Mesendoderm (in vitro differentiated cells): Measurements from ENCODE around the gene DBNDD1. TPM values are rescaled to one million over a fixed set of nuclear protein-coding genes. Genes with fewer than 3 reads are reported as not detected.
"Not testable (repeated sequence)": the region's sequence is repeated elsewhere in the genome, so short reads cannot be mapped to it uniquely, and the experiment has no call there.

Experiments used
- DNase-seq: peaks from one replicate; pipeline ENCODE4 v3.0.0; 2013
- H2AK5ac ChIP-seq: 2 replicates; pipeline ENCODE4 v1.6.1; 2013; ENCODE audit warnings: low read length, inconsistent platforms
- H2BK120ac ChIP-seq: 2 replicates; pipeline ENCODE4 v1.6.1; 2013; ENCODE audit warnings: low read depth, mild to moderate bottlenecking, low read length, moderate library complexity, mixed read lengths
- H2BK15ac ChIP-seq: replicated peaks from 2 replicates; pipeline ENCODE4 v1.6.1; 2013; ENCODE audit warnings: low read depth, mild to moderate bottlenecking, moderate library complexity
- H2BK5ac ChIP-seq: 2 replicates; pipeline ENCODE4 v1.6.1; 2013; ENCODE audit warnings: low read length, inconsistent platforms
- H3K18ac ChIP-seq: 2 replicates; pipeline ENCODE4 v1.6.1; 2013; ENCODE audit warnings: mild to moderate bottlenecking, low read length, mixed read lengths
- H3K23ac ChIP-seq: one replicate; pipeline ENCODE4 v1.6.1; 2013; ENCODE audit warnings: low read length
- H3K27ac ChIP-seq: 2 replicates; pipeline ENCODE4 v1.5.1; 2013; ENCODE audit warnings: low read depth, mild to moderate bottlenecking, inconsistent platforms, low read length, moderate library complexity
- H3K27me3 ChIP-seq: 2 replicates; pipeline ENCODE4 v1.6.1; 2013; ENCODE audit warnings: low read length, control low read depth, mild to moderate bottlenecking, inconsistent platforms; ENCODE audit not compliant: insufficient read depth, poor library complexity
- H3K36me3 ChIP-seq: 2 replicates; pipeline ENCODE4 v1.6.1; 2013; ENCODE audit warnings: low read length, inconsistent platforms; ENCODE audit not compliant: control insufficient read depth, insufficient read depth
- H3K4ac ChIP-seq: one replicate; pipeline ENCODE4 v1.6.1; 2013; ENCODE audit warnings: low read depth, mild to moderate bottlenecking, low read length, moderate library complexity
- H3K4me1 ChIP-seq: 2 replicates; pipeline ENCODE4 v1.6.1; 2013; ENCODE audit warnings: low read depth, low read length, inconsistent platforms; ENCODE audit not compliant: control insufficient read depth
- H3K4me2 ChIP-seq: 2 replicates; pipeline ENCODE4 v1.6.1; 2013; ENCODE audit warnings: low read length
- H3K4me3 ChIP-seq: 2 replicates; pipeline ENCODE4 v1.5.1; 2013; ENCODE audit warnings: mild to moderate bottlenecking, low read length
- H3K56ac ChIP-seq: one replicate; pipeline ENCODE4 v1.6.1; 2013; ENCODE audit warnings: low read length
- H3K79me1 ChIP-seq: 2 replicates; pipeline ENCODE4 v1.6.1; 2013; ENCODE audit warnings: low read length, inconsistent platforms
- H3K79me2 ChIP-seq: 2 replicates; pipeline ENCODE4 v1.6.1; 2013; ENCODE audit warnings: mild to moderate bottlenecking, low read length; ENCODE audit not compliant: control insufficient read depth, insufficient read depth
- H3K9ac ChIP-seq: 2 replicates; pipeline ENCODE4 v1.6.1; 2013; ENCODE audit warnings: low read length, inconsistent platforms
- H4K5ac ChIP-seq: one replicate; pipeline ENCODE4 v1.6.1; 2013; ENCODE audit warnings: low read length
- H4K8ac ChIP-seq: one replicate; pipeline ENCODE4 v1.6.1; 2013; ENCODE audit warnings: low read depth, mild to moderate bottlenecking, control low read depth, low read length, moderate library complexity
- WGBS: extraction: QIAGEN DNeasy Blood & Tissue Kit; methylation state at CpG from one replicate; pipeline ENCODE4 v1.1.7; 2013; ENCODE audit warnings: low lambda C conversion rate, missing lambda C conversion rate; ENCODE audit not compliant: insufficient coverage; ENCODE audit errors: extremely low coverage; 5-methylcytosine and 5-hydroxymethylcytosine counted together
- polyA plus RNA-seq, 2 experiments: library from polyadenylated mRNA; stranded (reverse); fragments of 200-250 nt; gene quantifications; one replicate each; pipeline ENCODE4 v1.2.3, GENCODE V29; 2013

DBNDD1 gene
- 28.4 TPM for polyA plus RNA-seq (2013, experiment 1 of 2)
- polyA plus RNA-seq (2013, experiment 2 of 2): 30.0 TPM

- Histone ChIP-seq H3K4ac (peak within 1 kb of the TSS; percentile 26), H2BK15ac (no peak within 1 kb of the TSS), H3K9ac (peak within 1 kb of the TSS; percentile 77), H3K27me3 (no peaks in the 10 kb centered on the region), H3K4me1 (peaks cover 2% of the 10 kb centered on the region), H3K18ac (peak within 1 kb of the TSS; percentile 75), H3K23ac (no peak within 1 kb of the TSS), H3K56ac (peak within 1 kb of the TSS; percentile 88), H4K5ac (no peak within 1 kb of the TSS), H2BK5ac (no peak within 1 kb of the TSS), H3K27ac (no peak within 1 kb of the TSS), H3K79me2 (no peaks in the 10 kb centered on the region), H2BK120ac (no peak within 1 kb of the TSS), H3K4me3 (peak within 1 kb of the TSS; percentile 55), H3K4me2 (peak within 1 kb of the TSS; percentile 64), H4K8ac (peak within 1 kb of the TSS; percentile 7), H3K36me3 (no peaks in the 10 kb centered on the region), H2AK5ac (no peak within 1 kb of the TSS), H3K79me1 (no peaks in the 10 kb centered on the region)
- WGBS: no CpG with 5 or more reads among the region's 103 CpGs
- peak; percentile 32 for DNase-seq
Observed at GRCh38 chr16:90018652-90019542, at the start of gene DBNDD1. Gene DBNDD1 (minus strand): TSS chr16:90019456. CDS start chr16:90019341, 115 bp downstream.

- H3K23ac ChIP-seq: no peak overlapping the region
Observed at GRCh38 chr16:90061437-90061836, 42.2 kb upstream of the DBNDD1 start.

GRCh38 chr16:90057738-90058173 lies 38.5 kb upstream of the DBNDD1 start:
- DNase-seq: no peak
- H3K9ac ChIP-seq: no peak overlapping the region
- H4K5ac ChIP-seq: no peak overlapping the region
- H2BK15ac ChIP-seq: no peak overlapping the region
- no peak overlapping the region for H3K27ac ChIP-seq
- no peak overlapping the region for H3K4me3 ChIP-seq
- H2BK5ac ChIP-seq: no peak overlapping the region
- H3K18ac ChIP-seq: no peak overlapping the region
- no peak overlapping the region for H3K23ac ChIP-seq
- no peaks in the 10 kb centered on the region for H3K79me1 ChIP-seq
- H3K4me2 ChIP-seq: no peak overlapping the region
- no peaks in the 10 kb centered on the region for H3K27me3 ChIP-seq
- H3K79me2 ChIP-seq: no peaks in the 10 kb centered on the region
- H3K36me3 ChIP-seq: no peaks in the 10 kb centered on the region
- H3K56ac ChIP-seq: no peak overlapping the region
- no peaks in the 10 kb centered on the region for H3K4me1 ChIP-seq
- H2AK5ac ChIP-seq: no peak overlapping the region
- H4K8ac ChIP-seq: no peak overlapping the region
- no CpG with 5 or more reads among the region's 8 CpGs for WGBS
- no peak overlapping the region for H2BK120ac ChIP-seq
- H3K4ac ChIP-seq: no peak overlapping the region

More at GRCh38 chr16:90061437-90061836, 42.2 kb upstream of the DBNDD1 start:
- H3K79me2 ChIP-seq: no peaks in the 10 kb centered on the region
- no peak overlapping the region for H3K18ac ChIP-seq
- no peak overlapping the region for H3K27ac ChIP-seq
- no peak overlapping the region for H2BK5ac ChIP-seq
- no peaks in the 10 kb centered on the region for H3K79me1 ChIP-seq
- no peak overlapping the region for H2BK15ac ChIP-seq
- no peaks in the 10 kb centered on the region for H3K27me3 ChIP-seq
- no peak overlapping the region for H3K4me3 ChIP-seq
- no peak overlapping the region for H4K5ac ChIP-seq
- H3K9ac ChIP-seq: no peak overlapping the region
- no peak overlapping the region for H3K56ac ChIP-seq
- no peak for DNase-seq
- no peaks in the 10 kb centered on the region for H3K36me3 ChIP-seq
- no CpG with 5 or more reads among the region's 3 CpGs for WGBS
- H3K4me1 ChIP-seq: no peaks in the 10 kb centered on the region
- no peak overlapping the region for H4K8ac ChIP-seq
- no peak overlapping the region for H3K4ac ChIP-seq
- no peak overlapping the region for H2AK5ac ChIP-seq
- H3K4me2 ChIP-seq: no peak overlapping the region
- no peak overlapping the region for H2BK120ac ChIP-seq

DNA sequence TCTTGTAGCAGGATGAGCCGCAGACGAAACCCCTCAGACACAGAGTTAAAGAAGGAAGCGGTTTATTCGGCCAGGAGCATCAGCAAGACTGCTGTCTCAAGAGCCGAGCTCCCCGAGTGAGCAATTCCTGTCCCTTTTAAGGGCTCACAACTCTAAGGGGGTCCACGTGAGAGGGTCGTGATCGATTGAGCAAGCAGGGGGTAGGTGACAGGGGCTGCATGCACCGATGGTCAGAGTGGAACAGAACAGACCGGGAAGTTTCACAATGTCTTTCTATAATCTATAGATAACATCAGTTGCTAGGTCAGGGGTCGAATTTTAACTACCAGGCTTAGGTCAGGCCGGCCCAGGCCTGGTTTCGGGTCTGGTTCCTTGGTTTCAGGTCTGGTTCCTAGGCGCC lies 37.3 kb upstream of the DBNDD1 start:
- H3K27ac ChIP-seq, H3K79me2 ChIP-seq, DNase-seq, H3K4me2 ChIP-seq, H3K18ac ChIP-seq, H3K36me3 ChIP-seq, H4K5ac ChIP-seq, H2AK5ac ChIP-seq, H3K56ac ChIP-seq, H4K8ac ChIP-seq, H2BK120ac ChIP-seq, H3K4ac ChIP-seq, H3K79me1 ChIP-seq, H2BK15ac ChIP-seq, H3K4me1 ChIP-seq, H3K27me3 ChIP-seq, H3K9ac ChIP-seq, H3K4me3 ChIP-seq, H3K23ac ChIP-seq, H2BK5ac ChIP-seq: not testable (repeated sequence)
- WGBS: no CpG with 5 or more reads among the region's 15 CpGs

DNA sequence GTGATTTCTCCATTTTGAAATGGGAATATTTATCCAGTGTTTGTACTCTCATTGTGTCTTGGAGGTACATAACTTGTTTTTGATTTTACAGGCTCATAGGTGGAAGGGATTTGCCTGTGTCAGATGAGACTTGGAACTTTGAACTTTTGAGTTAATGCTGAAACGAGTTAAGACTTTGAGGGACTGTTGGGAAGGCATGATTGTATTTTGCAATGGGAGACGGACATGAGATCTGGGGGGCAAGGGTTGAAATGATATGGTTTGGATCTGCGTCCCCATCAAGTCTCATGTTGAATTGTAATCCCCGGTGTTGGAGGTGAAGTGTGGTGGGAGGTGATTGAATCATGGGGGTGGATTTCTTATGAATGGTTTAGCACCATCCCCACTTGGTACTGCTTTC lies 36.1 kb upstream of the DBNDD1 start:
- Histone ChIP-seq H3K79me1 (no peaks in the 10 kb centered on the region), H3K36me3 (no peaks in the 10 kb centered on the region), H4K8ac (no peak overlapping the region), H3K4me3 (no peak overlapping the region), H3K27me3 (no peaks in the 10 kb centered on the region), H3K9ac (no peak overlapping the region), H2BK120ac (no peak overlapping the region), H3K23ac (no peak overlapping the region), H3K27ac (no peak overlapping the region), H3K4me1 (no peaks in the 10 kb centered on the region), H2BK15ac (no peak overlapping the region), H2BK5ac (no peak overlapping the region), H3K79me2 (no peaks in the 10 kb centered on the region), H3K18ac (no peak overlapping the region), H3K56ac (no peak overlapping the region), H3K4me2 (no peak overlapping the region), H2AK5ac (no peak overlapping the region), H3K4ac (no peak overlapping the region), H4K5ac (no peak overlapping the region)
- no CpG with 5 or more reads among the region's 4 CpGs for WGBS
- no peak for DNase-seq
